Ishikawa (cell line): Measurements from ENCODE around the gene RAB5B.

Source experiments
- CREB1 ChIP-seq: IDR thresholded peaks from 2 replicates; pipeline ENCODE4 v1.6.1; 2012; ENCODE audit warnings: low read depth
- EGR1 ChIP-seq: IDR thresholded peaks from 2 replicates; pipeline ENCODE4 v1.6.1; 2012
- EP300 ChIP-seq: IDR thresholded peaks from 2 replicates; pipeline ENCODE4 v1.6.1; 2012; ENCODE audit warnings: borderline replicate concordance
- NFIC ChIP-seq: IDR thresholded peaks from 2 replicates; pipeline ENCODE4 v1.6.1; 2012
- RAD21 ChIP-seq: IDR thresholded peaks from 2 replicates; pipeline ENCODE4 v1.6.1; 2012; ENCODE audit warnings: low read depth
- TAF1 ChIP-seq: IDR thresholded peaks from 2 replicates; pipeline ENCODE4 v1.6.1; 2012; ENCODE audit warnings: low read depth, mild to moderate bottlenecking
- TEAD4 ChIP-seq: IDR thresholded peaks from 2 replicates; pipeline ENCODE4 v1.6.1; 2012
- YY1 ChIP-seq: IDR thresholded peaks from 2 replicates; pipeline ENCODE4 v1.6.1; 2012; ENCODE audit warnings: low read depth
- ZBTB7A ChIP-seq: IDR thresholded peaks from 2 replicates; pipeline ENCODE4 v1.6.1; 2012; ENCODE audit warnings: low read depth
- TF ChIP-seq, protein P1 (sequence below): IDR thresholded peaks from 2 replicates; pipeline ENCODE4 v1.6.1; 2012
- TF ChIP-seq, protein P2 (sequence below): IDR thresholded peaks from 2 replicates; pipeline ENCODE4 v1.6.1; 2012; ENCODE audit warnings: low read depth, mild to moderate bottlenecking
- TF ChIP-seq, protein P3 (sequence below): IDR thresholded peaks from 2 replicates; pipeline ENCODE4 v1.6.1; 2012

DNA sequence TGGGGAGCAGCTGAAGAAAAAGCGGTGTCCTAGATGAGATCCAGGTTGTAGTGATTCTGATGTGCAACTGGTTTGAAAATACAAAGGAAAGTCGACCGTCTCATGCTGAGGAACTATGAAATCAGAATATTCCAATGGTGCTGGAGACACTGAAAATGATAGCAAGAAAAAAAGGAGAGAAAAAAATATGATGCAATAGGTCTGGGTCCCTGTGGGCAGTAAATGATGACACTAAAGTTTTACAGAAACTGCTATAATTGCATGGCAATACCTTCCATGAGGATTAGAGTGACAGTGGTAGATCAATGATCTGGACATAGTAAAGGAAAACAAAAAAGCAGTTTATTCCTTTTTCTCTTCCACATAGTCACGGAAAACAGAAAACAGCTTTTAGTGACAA is 48.5 kb upstream of the RAB5B start:
- no peak for TF ChIP-seq TAF1
- no peak for TF ChIP-seq YY1
- TF ChIP-seq NFIC: no peak
- TF ChIP-seq, protein P1, sequence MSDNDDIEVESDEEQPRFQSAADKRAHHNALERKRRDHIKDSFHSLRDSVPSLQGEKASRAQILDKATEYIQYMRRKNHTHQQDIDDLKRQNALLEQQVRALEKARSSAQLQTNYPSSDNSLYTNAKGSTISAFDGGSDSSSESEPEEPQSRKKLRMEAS: no peak
- no peak for TF ChIP-seq CREB1
- no peak for TF ChIP-seq EGR1
- no peak for TF ChIP-seq ZBTB7A
- no peak for TF ChIP-seq EP300
- no peak for TF ChIP-seq RAD21
- TF ChIP-seq, protein P2, sequence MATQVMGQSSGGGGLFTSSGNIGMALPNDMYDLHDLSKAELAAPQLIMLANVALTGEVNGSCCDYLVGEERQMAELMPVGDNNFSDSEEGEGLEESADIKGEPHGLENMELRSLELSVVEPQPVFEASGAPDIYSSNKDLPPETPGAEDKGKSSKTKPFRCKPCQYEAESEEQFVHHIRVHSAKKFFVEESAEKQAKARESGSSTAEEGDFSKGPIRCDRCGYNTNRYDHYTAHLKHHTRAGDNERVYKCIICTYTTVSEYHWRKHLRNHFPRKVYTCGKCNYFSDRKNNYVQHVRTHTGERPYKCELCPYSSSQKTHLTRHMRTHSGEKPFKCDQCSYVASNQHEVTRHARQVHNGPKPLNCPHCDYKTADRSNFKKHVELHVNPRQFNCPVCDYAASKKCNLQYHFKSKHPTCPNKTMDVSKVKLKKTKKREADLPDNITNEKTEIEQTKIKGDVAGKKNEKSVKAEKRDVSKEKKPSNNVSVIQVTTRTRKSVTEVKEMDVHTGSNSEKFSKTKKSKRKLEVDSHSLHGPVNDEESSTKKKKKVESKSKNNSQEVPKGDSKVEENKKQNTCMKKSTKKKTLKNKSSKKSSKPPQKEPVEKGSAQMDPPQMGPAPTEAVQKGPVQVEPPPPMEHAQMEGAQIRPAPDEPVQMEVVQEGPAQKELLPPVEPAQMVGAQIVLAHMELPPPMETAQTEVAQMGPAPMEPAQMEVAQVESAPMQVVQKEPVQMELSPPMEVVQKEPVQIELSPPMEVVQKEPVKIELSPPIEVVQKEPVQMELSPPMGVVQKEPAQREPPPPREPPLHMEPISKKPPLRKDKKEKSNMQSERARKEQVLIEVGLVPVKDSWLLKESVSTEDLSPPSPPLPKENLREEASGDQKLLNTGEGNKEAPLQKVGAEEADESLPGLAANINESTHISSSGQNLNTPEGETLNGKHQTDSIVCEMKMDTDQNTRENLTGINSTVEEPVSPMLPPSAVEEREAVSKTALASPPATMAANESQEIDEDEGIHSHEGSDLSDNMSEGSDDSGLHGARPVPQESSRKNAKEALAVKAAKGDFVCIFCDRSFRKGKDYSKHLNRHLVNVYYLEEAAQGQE: no peak
- no peak for TF ChIP-seq TEAD4
- TF ChIP-seq, protein P3, sequence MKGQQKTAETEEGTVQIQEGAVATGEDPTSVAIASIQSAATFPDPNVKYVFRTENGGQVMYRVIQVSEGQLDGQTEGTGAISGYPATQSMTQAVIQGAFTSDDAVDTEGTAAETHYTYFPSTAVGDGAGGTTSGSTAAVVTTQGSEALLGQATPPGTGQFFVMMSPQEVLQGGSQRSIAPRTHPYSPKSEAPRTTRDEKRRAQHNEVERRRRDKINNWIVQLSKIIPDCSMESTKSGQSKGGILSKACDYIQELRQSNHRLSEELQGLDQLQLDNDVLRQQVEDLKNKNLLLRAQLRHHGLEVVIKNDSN: no peak
